SU-DHL-6 (cell line): Measurements from ENCODE around the gene STYXL1.

ENCODE experiments used
- H2AFZ ChIP-seq: fragments of 200-600 bp; sonication (generic); 2 replicates; pipeline ENCODE4 v1.6.1; 2014; ENCODE audit warnings: low read depth, mild to moderate bottlenecking, moderate library complexity, mixed read lengths, antibody characterized with exemption, low read length; ENCODE audit not compliant: severe bottlenecking
- H3F3A ChIP-seq: fragments of 200-600 bp; shearing (Covaris generic); 2 replicates; pipeline ENCODE4 v1.6.0; 2016; ENCODE audit warnings: antibody characterized with exemption, mild to moderate bottlenecking; ENCODE audit not compliant: insufficient read depth
- H3K27ac ChIP-seq: fragments of 200-600 bp; sonication (generic); 2 replicates; pipeline ENCODE4 v1.5.1; 2016; ENCODE audit warnings: low read depth, mild to moderate bottlenecking, low read length, moderate library complexity, mixed read lengths
- H3K27me3 ChIP-seq: fragments of 200-600 bp; sonication (generic), shearing (Covaris generic); 2 replicates; pipeline ENCODE4 v1.6.0; 2014; ENCODE audit warnings: mild to moderate bottlenecking, low read length
- H3K36me3 ChIP-seq: fragments of 200-600 bp; sonication (generic); 2 replicates; pipeline ENCODE4 v1.6.1; 2014; ENCODE audit warnings: mild to moderate bottlenecking, low read length, mixed read lengths
- H3K4me2 ChIP-seq: fragments of 300-600, 200-600 bp; shearing (Covaris generic), sonication (generic); 2 replicates; pipeline ENCODE4 v1.6.0; 2014; ENCODE audit warnings: low read length, low read depth, mild to moderate bottlenecking; ENCODE audit not compliant: poor library complexity, severe bottlenecking
- H3K4me3 ChIP-seq: fragments of 200-600 bp; sonication (generic); 2 replicates; pipeline ENCODE4 v1.5.1; 2014; ENCODE audit warnings: antibody characterized with exemption, low read length, mild to moderate bottlenecking, mixed read lengths; ENCODE audit not compliant: insufficient read depth, poor library complexity, severe bottlenecking
- H3K79me2 ChIP-seq: fragments of 200-600 bp; sonication (generic); 2 replicates; pipeline ENCODE4 v1.6.1; 2014; ENCODE audit warnings: mild to moderate bottlenecking, low read length, moderate library complexity; ENCODE audit not compliant: insufficient read depth
- H3K9ac ChIP-seq: fragments of 200-600 bp; sonication (generic); 2 replicates; pipeline ENCODE4 v1.7.0; 2014; ENCODE audit warnings: mild to moderate bottlenecking, low read length
- H3K9me2 ChIP-seq: fragments of 200-600 bp; sonication (generic); replicated peaks from 2 replicates; pipeline ENCODE4 v1.6.1; 2014; ENCODE audit warnings: low read length; ENCODE audit not compliant: insufficient read depth
- H3K9me3 ChIP-seq: fragments of 200-600 bp; sonication (generic); 2 replicates; pipeline ENCODE4 v1.6.1; 2014; ENCODE audit warnings: low read length, mixed read lengths; ENCODE audit not compliant: insufficient read depth
- H4K20me1 ChIP-seq: fragments of 200-600 bp; sonication (generic); 2 replicates; pipeline ENCODE4 v1.6.1; 2014; ENCODE audit warnings: low read depth, mild to moderate bottlenecking, antibody characterized with exemption, low read length, moderate library complexity, mixed read lengths
- CTCF ChIP-seq: fragments of 200-600 bp; sonication (generic); IDR thresholded peaks from one replicate; pipeline ENCODE4 v1.5.1; 2017; ENCODE audit warnings: antibody characterized with exemption, mild to moderate bottlenecking, low read length, moderate library complexity; ENCODE audit not compliant: insufficient read depth, poor library complexity, severe bottlenecking
- EZH2phosphoT487 ChIP-seq: fragments of 200-600 bp; sonication (generic), shearing (Covaris generic); conservative IDR thresholded peaks from 2 replicates; pipeline ENCODE4 v1.6.1; 2018; ENCODE audit warnings: mild to moderate bottlenecking, antibody characterized with exemption, low read length, moderate library complexity, mixed read lengths

Gene STYXL1

GRCh38 chr7:76057813-76058145 is 10.0 kb upstream of the STYXL1 start:
- no peak overlapping the region for H3K9ac ChIP-seq

GRCh38 chr7:76057103-76057812 is 9.5 kb upstream of the STYXL1 start:
- H3K79me2 ChIP-seq = peaks cover 48% of the 10 kb centered on the region
- no peak overlapping the region for H3K9ac ChIP-seq
- H3K27ac ChIP-seq = no peak overlapping the region
- no peaks in the 10 kb centered on the region for H3K27me3 ChIP-seq
- H3K4me3 ChIP-seq = no peak overlapping the region
- H3K4me2 ChIP-seq = no peak overlapping the region
- H3F3A ChIP-seq = no peaks in the 10 kb centered on the region
- peaks cover 5% of the 10 kb centered on the region; the same call in 1 of the 2 replicates for H3K36me3 ChIP-seq
- peaks cover 6% of the 10 kb centered on the region for H4K20me1 ChIP-seq
- no peaks in the 10 kb centered on the region for H3K9me2 ChIP-seq
- no peak for TF ChIP-seq CTCF
- no peak for TF ChIP-seq EZH2phosphoT487
- H3K9me3 ChIP-seq = no peaks in the 10 kb centered on the region
- no peak overlapping the region for H2AFZ ChIP-seq

More at GRCh38 chr7:76057813-76058145, 10.0 kb upstream of the STYXL1 start:
- Histone ChIP-seq H3K9me3 (no peaks in the 10 kb centered on the region), H3K9me2 (no peaks in the 10 kb centered on the region), H3K4me2 (no peak overlapping the region), H3F3A (no peaks in the 10 kb centered on the region), H3K79me2 (peaks cover 42% of the 10 kb centered on the region), H3K27me3 (no peaks in the 10 kb centered on the region), H3K27ac (no peak overlapping the region), H3K4me3 (no peak overlapping the region), H4K20me1 (peaks cover 6% of the 10 kb centered on the region), H2AFZ (no peak overlapping the region), H3K36me3 (peaks cover 5% of the 10 kb centered on the region; the same call in 1 of the 2 replicates)
- no peak for TF ChIP-seq EZH2phosphoT487
- no peak for TF ChIP-seq CTCF

- Histone ChIP-seq H3K79me2 (peaks cover 58% of the 10 kb centered on the region), H4K20me1 (peaks cover 11% of the 10 kb centered on the region), H3K4me3 (no peak overlapping the region), H3K9me3 (no peaks in the 10 kb centered on the region), H3K36me3 (peaks cover 5% of the 10 kb centered on the region; the same call in 1 of the 2 replicates), H3K27ac (no peak overlapping the region), H3K9me2 (no peaks in the 10 kb centered on the region), H2AFZ (no peak overlapping the region), H3K9ac (no peak overlapping the region), H3K4me2 (no peak overlapping the region), H3K27me3 (no peaks in the 10 kb centered on the region), H3F3A (no peaks in the 10 kb centered on the region)
- no peak for TF ChIP-seq EZH2phosphoT487
These were observed 8.4 kb upstream of the STYXL1 start for GRCh38 chr7:76056241-76056640.
